H9 (cell line): Measurements from ENCODE around the gene ME3. TPM values are rescaled to one million over a fixed set of nuclear protein-coding genes. Genes with fewer than 3 reads are reported as not detected.

Experiments used
- DNase-seq: peaks from one replicate; pipeline ENCODE4 v3.0.0-alpha.2; 2017
- H2AFZ ChIP-seq: one replicate; pipeline ENCODE4 v1.6.1; 2013; ENCODE audit warnings: mild to moderate bottlenecking, low read length, control low read depth, moderate library complexity
- H2AK5ac ChIP-seq: 2 replicates; pipeline ENCODE4 v1.6.1; 2013; ENCODE audit warnings: low read length, control low read depth, mixed read lengths; ENCODE audit not compliant: insufficient read length
- H2BK120ac ChIP-seq: one replicate; pipeline ENCODE4 v1.6.1; 2013; ENCODE audit warnings: low read depth, mild to moderate bottlenecking, low read length, control low read depth, inconsistent platforms; ENCODE audit not compliant: poor library complexity, severe bottlenecking
- H2BK12ac ChIP-seq: 2 replicates; pipeline ENCODE4 v1.6.1; 2013; ENCODE audit warnings: low read length, control low read depth, mixed read lengths, low read depth; ENCODE audit not compliant: insufficient read length
- H2BK15ac ChIP-seq: 2 replicates; pipeline ENCODE4 v1.6.1; 2013; ENCODE audit warnings: low read depth, low read length, control low read depth
- H2BK20ac ChIP-seq: one replicate; pipeline ENCODE4 v1.6.1; 2013; ENCODE audit warnings: low read depth, mild to moderate bottlenecking, low read length, control low read depth, inconsistent platforms; ENCODE audit not compliant: poor library complexity, severe bottlenecking
- H2BK5ac ChIP-seq: 2 replicates; pipeline ENCODE4 v1.6.1; 2013; ENCODE audit warnings: low read length, control low read depth, mixed read lengths; ENCODE audit not compliant: insufficient read length
- H3K14ac ChIP-seq: 2 replicates; pipeline ENCODE4 v1.6.1; 2013; ENCODE audit warnings: low read length, control low read depth; ENCODE audit not compliant: insufficient read depth
- H3K18ac ChIP-seq: 2 replicates; pipeline ENCODE4 v1.6.1; 2013; ENCODE audit warnings: low read depth, mild to moderate bottlenecking, mixed read lengths, low read length, control low read depth; ENCODE audit not compliant: insufficient read length
- H3K23ac ChIP-seq: 2 replicates; pipeline ENCODE4 v1.6.1; 2013; ENCODE audit warnings: low read length, control low read depth, mixed read lengths, low read depth; ENCODE audit not compliant: insufficient read length
- H3K23me2 ChIP-seq: 2 replicates; pipeline ENCODE4 v1.6.1; 2013; ENCODE audit warnings: low read depth, mild to moderate bottlenecking, mixed read lengths, low read length, control low read depth; ENCODE audit not compliant: insufficient read length, poor library complexity, severe bottlenecking
- H3K27ac ChIP-seq: 2 replicates; pipeline ENCODE4 v1.5.1; 2013; ENCODE audit warnings: low read length, control low read depth, mixed read lengths, low read depth; ENCODE audit not compliant: insufficient read length
- H3K27me3 ChIP-seq: 2 replicates; pipeline ENCODE4 v1.6.1; 2013; ENCODE audit warnings: low read length, control low read depth, inconsistent platforms; ENCODE audit not compliant: insufficient read depth
- H3K4ac ChIP-seq: 2 replicates; pipeline ENCODE4 v1.6.1; 2013; ENCODE audit warnings: low read depth, mild to moderate bottlenecking, control low read depth, inconsistent platforms, low read length, moderate library complexity
- H3K4me1 ChIP-seq: 2 replicates; pipeline ENCODE4 v1.6.1; 2013; ENCODE audit warnings: low read length, control low read depth, inconsistent platforms; ENCODE audit not compliant: insufficient read depth
- H3K4me2 ChIP-seq: 2 replicates; pipeline ENCODE4 v1.6.1; 2013; ENCODE audit warnings: low read length, control low read depth, mixed read lengths; ENCODE audit not compliant: insufficient read length, insufficient read depth
- H3K56ac ChIP-seq: 2 replicates; pipeline ENCODE4 v1.6.1; 2013; ENCODE audit warnings: low read depth, mild to moderate bottlenecking, mixed read lengths, low read length, control low read depth; ENCODE audit not compliant: insufficient read length
- H3K79me1 ChIP-seq: 2 replicates; pipeline ENCODE4 v1.6.1; 2013; ENCODE audit warnings: low read depth, mild to moderate bottlenecking, moderate library complexity, low read length, control low read depth, inconsistent platforms; ENCODE audit not compliant: insufficient read depth, poor library complexity, severe bottlenecking
- H3K79me2 ChIP-seq: 2 replicates; pipeline ENCODE4 v1.6.1; 2013; ENCODE audit warnings: low read length, control low read depth, inconsistent platforms; ENCODE audit not compliant: insufficient read depth
- H3K9ac ChIP-seq: 2 replicates; pipeline ENCODE4 v1.6.1; 2013; ENCODE audit warnings: low read length, control low read depth, mixed read lengths; ENCODE audit not compliant: insufficient read length; ENCODE audit errors: extremely low read depth
- H3K9me3 ChIP-seq: one replicate; pipeline ENCODE4 v1.6.1; 2013; ENCODE audit warnings: low read depth, low read length, inconsistent platforms; ENCODE audit not compliant: control insufficient read depth
- H3T11ph ChIP-seq: one replicate; pipeline ENCODE4 v1.6.1; 2013; ENCODE audit warnings: mild to moderate bottlenecking, low read length, control low read depth, inconsistent platforms
- H4K20me1 ChIP-seq: one replicate; pipeline ENCODE4 v1.6.1; 2013; ENCODE audit not compliant: control insufficient read depth, insufficient read length, insufficient read depth
- H4K5ac ChIP-seq: 2 replicates; pipeline ENCODE4 v1.6.1; 2013; ENCODE audit warnings: low read depth, mild to moderate bottlenecking, mixed read lengths, low read length, control low read depth; ENCODE audit not compliant: insufficient read length
- H4K8ac ChIP-seq: replicated peaks from 2 replicates; pipeline ENCODE4 v1.6.1; 2013; ENCODE audit warnings: low read length, control low read depth, mixed read lengths, low read depth; ENCODE audit not compliant: insufficient read length
- H4K91ac ChIP-seq: 2 replicates; pipeline ENCODE4 v1.6.1; 2013; ENCODE audit warnings: low read depth, mild to moderate bottlenecking, moderate library complexity, mixed read lengths, low read length, control low read depth; ENCODE audit not compliant: insufficient read length
- H3K27ac Mint-ChIP-seq, 3 experiments: 2 replicates in 2 of 3; 3 replicates in 1 of 3; pipeline ENCODE4 v1.8.0; 2020 to 2021; ENCODE audit warnings: mixed read lengths in 3 of 3, mild to moderate bottlenecking in 1 of 3, moderate library complexity in 1 of 3
- H3K27me3 Mint-ChIP-seq: 2 replicates; pipeline ENCODE4 v1.8.0; 2021; ENCODE audit warnings: low read depth, mild to moderate bottlenecking, moderate library complexity, mixed read lengths
- H3K36me3 Mint-ChIP-seq, 3 experiments: 2 replicates in 2 of 3; 3 replicates in 1 of 3; pipeline ENCODE4 v1.8.0; 2020 to 2021; ENCODE audit warnings: low read depth in 3 of 3, mixed read lengths in 3 of 3; ENCODE audit not compliant: insufficient read depth in 1 of 3
- H3K4me1 Mint-ChIP-seq, 2 experiments: 2 replicates each; pipeline ENCODE4 v1.8.0; 2020; ENCODE audit warnings: mixed read lengths in 2 of 2
- H3K4me3 Mint-ChIP-seq, 2 experiments: 2 replicates in 1 of 2; 3 replicates in 1 of 2; pipeline ENCODE4 v1.8.0; 2020 to 2021; ENCODE audit warnings: mild to moderate bottlenecking in 2 of 2, mixed read lengths in 2 of 2, moderate library complexity in 1 of 2
- H3K9me3 Mint-ChIP-seq, 2 experiments: 2 replicates in 1 of 2; 3 replicates in 1 of 2; pipeline ENCODE4 v1.8.0; 2020; ENCODE audit warnings: mild to moderate bottlenecking in 2 of 2, mixed read lengths in 2 of 2, moderate library complexity in 1 of 2
- CTCF ChIP-seq: fragments of 200-600 bp; sonication (generic); conservative IDR thresholded peaks from 3 replicates; pipeline ENCODE4 v1.8.0; 2021; ENCODE audit warnings: antibody characterized with exemption, mild to moderate bottlenecking
- WGBS: extraction: QIAGEN DNeasy Blood & Tissue Kit; methylation state at CpG from one replicate; pipeline ENCODE4 v1.1.7; 2013; ENCODE audit warnings: missing lambda C conversion rate, low lambda C conversion rate, mixed read lengths; ENCODE audit not compliant: insufficient read length; ENCODE audit errors: extremely low coverage; 5-methylcytosine and 5-hydroxymethylcytosine counted together
- total RNA-seq: library from RNA; stranded (reverse); gene quantifications from 2 replicates; pipeline ENCODE4 v1.2.1, GENCODE V29; 2021

Gene ME3
- total RNA-seq, 1 experiment from 2014 or later, result 2.8 TPM

GRCh38 chr11:86606270-86606835, 66.1 kb downstream of the ME3 start:
- H3K18ac ChIP-seq, result no peak overlapping the region
- Mint-ChIP-seq H3K4me3 (no peak overlapping the region), H3K27me3 (no peaks in the 10 kb centered on the region), H3K36me3 (no peaks in the 10 kb centered on the region), H3K27ac (peak overlapping the region in 2 of 3 experiments; percentile 24 to 73; a peak in 5 of 7 replicates), H3K9me3 (peaks cover 2 to 3% of the 10 kb centered on the region in 2 experiments; a peak in 3 of 5 replicates), H3K4me1 (peaks cover 25 to 34% of the 10 kb centered on the region in 2 experiments)
- no peak overlapping the region for H4K91ac ChIP-seq
- no peaks in the 10 kb centered on the region for H3K9me3 ChIP-seq
- H2BK120ac ChIP-seq, result no peak overlapping the region
- H2BK5ac ChIP-seq, result no peak overlapping the region
- no peak overlapping the region for H3K14ac ChIP-seq
- no peak overlapping the region for H2AK5ac ChIP-seq
- H2AFZ ChIP-seq, result no peak overlapping the region
- no peaks in the 10 kb centered on the region for H3K79me2 ChIP-seq
- H3K4me1 ChIP-seq, result peaks cover 3% of the 10 kb centered on the region; the same call in 1 of the 2 replicates
- no peaks in the 10 kb centered on the region for H3K23me2 ChIP-seq
- no peak overlapping the region for H2BK15ac ChIP-seq
- no peak overlapping the region for H4K8ac ChIP-seq
- no peaks in the 10 kb centered on the region for H3K27me3 ChIP-seq
- WGBS, result no CpG with 5 or more reads among the region's 3 CpGs
- no peak for TF ChIP-seq CTCF
- no peak for DNase-seq
- H3K9ac ChIP-seq, result no peak overlapping the region
- no peaks in the 10 kb centered on the region for H4K20me1 ChIP-seq
- H2BK20ac ChIP-seq, result no peak overlapping the region
- no peaks in the 10 kb centered on the region for H3K79me1 ChIP-seq
- no peak overlapping the region for H3K4ac ChIP-seq
- no peak overlapping the region for H2BK12ac ChIP-seq
- H3T11ph ChIP-seq, result no peak overlapping the region
- H3K27ac ChIP-seq, result no peak overlapping the region
- H3K23ac ChIP-seq, result no peak overlapping the region
- no peak overlapping the region for H4K5ac ChIP-seq
- no peak overlapping the region for H3K56ac ChIP-seq
- no peak overlapping the region for H3K4me2 ChIP-seq
